Upper lobe of left lung (tissue), 4 donors: ENCODE data around the gene NPSR1.

Experiments
- CTCF ChIP-seq, 6 experiments: fragments of 450-650 bp in 4 of 6; fragments of 200-600 bp in 2 of 6; sonication (generic) in 2 of 6; IDR thresholded peaks; one replicate each; pipeline ENCODE4 v1.5.1; 2016 to 2019; ENCODE audit warnings: antibody characterized with exemption in 6 of 6
- EP300 ChIP-seq, 4 donors: sonication (generic); formaldehyde crosslinking; IDR thresholded peaks; one replicate each; pipeline ENCODE4 v1.5.1; 2017; ENCODE audit warnings: antibody characterized with exemption in 4 of 4, control low read depth in 2 of 4
- POLR2A ChIP-seq, 4 donors: fragments of 450-650 bp; IDR thresholded peaks; one replicate each; pipeline ENCODE4 v1.5.1; 2016 to 2017; ENCODE audit warnings: antibody characterized with exemption in 4 of 4, mild to moderate bottlenecking in 2 of 4
- POLR2AphosphoS5 ChIP-seq, 2 donors: sonication (generic); formaldehyde crosslinking; IDR thresholded peaks; one replicate each; pipeline ENCODE4 v1.5.1; 2017; ENCODE audit warnings: antibody characterized with exemption in 2 of 2

DNA sequence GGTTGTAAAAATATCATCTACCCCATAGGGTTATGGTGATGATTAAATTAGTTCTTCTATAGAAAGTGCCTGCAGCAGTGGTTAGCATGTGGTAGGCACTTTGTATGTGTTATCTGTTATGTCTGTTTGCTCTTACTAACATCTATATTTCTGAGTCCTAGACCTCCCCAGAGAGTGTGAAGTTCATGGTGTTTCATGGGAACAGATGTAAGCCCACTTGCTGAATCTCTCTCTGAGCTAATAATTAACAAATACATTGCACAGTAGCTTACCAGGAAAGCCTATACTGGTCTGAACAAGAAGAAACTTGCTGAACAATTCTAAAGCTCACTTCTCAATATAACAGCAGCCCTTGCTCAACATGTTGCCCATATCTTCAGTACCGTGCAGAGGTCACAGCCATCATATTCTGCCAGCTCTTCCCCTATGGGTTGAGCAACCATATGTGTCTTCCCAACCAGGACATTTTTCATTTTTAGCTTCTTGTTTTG, 100.1 kb downstream of the NPSR1 start:
- TF ChIP-seq POLR2AphosphoS5 (IDR thresholded peaks at IDR 0.05) (no peak), CTCF (IDR thresholded peaks at IDR 0.05) (no peak), EP300 (IDR thresholded peaks at IDR 0.05) (no peak), POLR2A (IDR thresholded peaks at IDR 0.05) (no peak)
